Measurements from ENCODE around the gene SLC27A3. TPM values are rescaled to one million over a fixed set of nuclear protein-coding genes. Genes with fewer than 3 reads are reported as not detected.

The SLC27A3 gene
- total and polyA plus RNA-seq, 10 of the 15 experiments (the other 5 are each of a cell fraction or from before 2014, with no cell fraction given): 2.6 to 18.1 (median 8.3) TPM

- TF ChIP-seq ZNF24 (IDR thresholded peaks at IDR 0.05): peak; percentile 60; the same call in 1 of the 2 replicates
- TF ChIP-seq, protein P1, sequence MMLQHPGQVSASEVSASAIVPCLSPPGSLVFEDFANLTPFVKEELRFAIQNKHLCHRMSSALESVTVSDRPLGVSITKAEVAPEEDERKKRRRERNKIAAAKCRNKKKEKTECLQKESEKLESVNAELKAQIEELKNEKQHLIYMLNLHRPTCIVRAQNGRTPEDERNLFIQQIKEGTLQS (IDR thresholded peaks at IDR 0.05; ENCODE audit: borderline replicate concordance, extremely low read depth, low read depth, low read length): no peak
- TF ChIP-seq REST (IDR thresholded peaks at IDR 0.05; ENCODE audit: low read depth, low read length): no peak
- TF ChIP-seq KAT2A (conservative IDR thresholded peaks at IDR 0.05; ENCODE audit: control insufficient read depth, low read depth, low read length): no peak
- no peak for TF ChIP-seq KLF5 (IDR thresholded peaks at IDR 0.05; ENCODE audit: partially characterized antibody)
- TF ChIP-seq, protein P2, sequence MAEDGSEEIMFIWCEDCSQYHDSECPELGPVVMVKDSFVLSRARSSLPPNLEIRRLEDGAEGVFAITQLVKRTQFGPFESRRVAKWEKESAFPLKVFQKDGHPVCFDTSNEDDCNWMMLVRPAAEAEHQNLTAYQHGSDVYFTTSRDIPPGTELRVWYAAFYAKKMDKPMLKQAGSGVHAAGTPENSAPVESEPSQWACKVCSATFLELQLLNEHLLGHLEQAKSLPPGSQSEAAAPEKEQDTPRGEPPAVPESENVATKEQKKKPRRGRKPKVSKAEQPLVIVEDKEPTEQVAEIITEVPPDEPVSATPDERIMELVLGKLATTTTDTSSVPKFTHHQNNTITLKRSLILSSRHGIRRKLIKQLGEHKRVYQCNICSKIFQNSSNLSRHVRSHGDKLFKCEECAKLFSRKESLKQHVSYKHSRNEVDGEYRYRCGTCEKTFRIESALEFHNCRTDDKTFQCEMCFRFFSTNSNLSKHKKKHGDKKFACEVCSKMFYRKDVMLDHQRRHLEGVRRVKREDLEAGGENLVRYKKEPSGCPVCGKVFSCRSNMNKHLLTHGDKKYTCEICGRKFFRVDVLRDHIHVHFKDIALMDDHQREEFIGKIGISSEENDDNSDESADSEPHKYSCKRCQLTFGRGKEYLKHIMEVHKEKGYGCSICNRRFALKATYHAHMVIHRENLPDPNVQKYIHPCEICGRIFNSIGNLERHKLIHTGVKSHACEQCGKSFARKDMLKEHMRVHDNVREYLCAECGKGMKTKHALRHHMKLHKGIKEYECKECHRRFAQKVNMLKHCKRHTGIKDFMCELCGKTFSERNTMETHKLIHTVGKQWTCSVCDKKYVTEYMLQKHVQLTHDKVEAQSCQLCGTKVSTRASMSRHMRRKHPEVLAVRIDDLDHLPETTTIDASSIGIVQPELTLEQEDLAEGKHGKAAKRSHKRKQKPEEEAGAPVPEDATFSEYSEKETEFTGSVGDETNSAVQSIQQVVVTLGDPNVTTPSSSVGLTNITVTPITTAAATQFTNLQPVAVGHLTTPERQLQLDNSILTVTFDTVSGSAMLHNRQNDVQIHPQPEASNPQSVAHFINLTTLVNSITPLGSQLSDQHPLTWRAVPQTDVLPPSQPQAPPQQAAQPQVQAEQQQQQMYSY (CRISPR knock-in tag; IDR thresholded peaks at IDR 0.05): no peak
- TF ChIP-seq PAX8 (IDR thresholded peaks at IDR 0.05): no peak
- TF ChIP-seq IKZF1 (conservative IDR thresholded peaks at IDR 0.05): peak; percentile 99
- TF ChIP-seq WRNIP1 (IDR thresholded peaks at IDR 0.05; ENCODE audit: borderline replicate concordance, low read depth, low read length): no peak
- peak; percentile 25; the same call in 1 of the 2 replicates for TF ChIP-seq JUNB (IDR thresholded peaks at IDR 0.05)
- peak; percentile 43; the same call in 1 of the 2 replicates for TF ChIP-seq RAD51 (IDR thresholded peaks at IDR 0.05)
- TF ChIP-seq ASH2L (IDR thresholded peaks at IDR 0.05; ENCODE audit: borderline replicate concordance, low read depth): peak; percentile 49; the same call in 1 of the 2 replicates
- TF ChIP-seq USF2 (IDR thresholded peaks at IDR 0.05; ENCODE audit: borderline replicate concordance, low read depth, low read length): no peak; the same call in 1 of the 2 replicates
- no peak; the same call in 1 of the 2 replicates for TF ChIP-seq NBN (IDR thresholded peaks at IDR 0.05)
- TF ChIP-seq MYC (IDR thresholded peaks at IDR 0.05; ENCODE audit: insufficient read depth, insufficient read length, insufficient replicate concordance, low read length, severe bottlenecking): no peak
- TF ChIP-seq MTA3 (IDR thresholded peaks at IDR 0.05; ENCODE audit: borderline replicate concordance, low read length): peak; percentile 80
- TF ChIP-seq CHD2 (IDR thresholded peaks at IDR 0.05; ENCODE audit: borderline replicate concordance, low read depth, low read length): no peak
- no peak for TF ChIP-seq CBFB (IDR thresholded peaks at IDR 0.05; ENCODE audit: low read depth)
- TF ChIP-seq, protein P3, sequence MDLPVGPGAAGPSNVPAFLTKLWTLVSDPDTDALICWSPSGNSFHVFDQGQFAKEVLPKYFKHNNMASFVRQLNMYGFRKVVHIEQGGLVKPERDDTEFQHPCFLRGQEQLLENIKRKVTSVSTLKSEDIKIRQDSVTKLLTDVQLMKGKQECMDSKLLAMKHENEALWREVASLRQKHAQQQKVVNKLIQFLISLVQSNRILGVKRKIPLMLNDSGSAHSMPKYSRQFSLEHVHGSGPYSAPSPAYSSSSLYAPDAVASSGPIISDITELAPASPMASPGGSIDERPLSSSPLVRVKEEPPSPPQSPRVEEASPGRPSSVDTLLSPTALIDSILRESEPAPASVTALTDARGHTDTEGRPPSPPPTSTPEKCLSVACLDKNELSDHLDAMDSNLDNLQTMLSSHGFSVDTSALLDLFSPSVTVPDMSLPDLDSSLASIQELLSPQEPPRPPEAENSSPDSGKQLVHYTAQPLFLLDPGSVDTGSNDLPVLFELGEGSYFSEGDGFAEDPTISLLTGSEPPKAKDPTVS (IDR thresholded peaks at IDR 0.05; ENCODE audit: low read depth, low read length): no peak
- no peak; the same call in none of the 2 replicates for TF ChIP-seq SMARCA5 (IDR thresholded peaks at IDR 0.05)
- TF ChIP-seq RELA (IDR thresholded peaks at IDR 0.05; ENCODE audit: borderline replicate concordance, partially characterized antibody): no peak
Observed at GRCh38 chr1:153790966-153791647, 15.9 kb downstream of the SLC27A3 start (continued).

All from GM12878 (cell line).